Measurements from ENCODE around the gene SOX5.

DNA sequence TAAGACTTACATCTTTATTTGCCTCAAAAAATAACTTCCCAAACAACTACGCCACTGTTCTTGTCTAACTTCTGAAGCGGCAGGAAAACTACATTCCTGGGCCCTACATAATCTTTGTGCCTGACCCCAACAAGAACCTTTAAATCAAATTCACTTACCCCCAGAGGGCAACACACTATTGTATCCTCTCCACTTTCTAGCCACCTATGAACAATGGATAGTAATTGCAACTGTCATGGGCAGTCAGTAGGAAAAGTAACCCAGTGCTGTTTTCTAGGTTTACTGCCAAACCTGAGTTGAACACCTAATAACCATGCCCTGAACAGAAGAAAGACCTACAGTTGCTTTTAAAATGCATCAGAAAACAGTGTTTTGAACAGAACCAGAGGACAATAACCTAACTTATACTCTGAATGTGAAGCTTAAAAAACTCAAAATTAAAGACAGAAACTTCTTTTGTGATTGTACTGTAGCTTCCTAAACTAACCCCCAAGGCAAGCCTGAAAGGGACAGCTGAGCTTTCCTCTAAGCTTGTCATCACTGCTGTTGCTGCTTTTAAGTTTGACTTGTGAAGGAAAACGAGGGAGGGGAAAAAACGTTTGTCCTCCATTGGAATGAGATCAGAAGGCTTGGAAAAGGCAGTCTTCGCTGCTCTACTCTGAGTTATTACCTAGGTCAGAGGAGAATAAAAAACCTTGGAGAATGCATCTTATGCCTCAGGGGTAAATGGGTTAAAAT lies 195.7 kb downstream of the SOX5 start:
- TF ChIP-seq, protein P1, sequence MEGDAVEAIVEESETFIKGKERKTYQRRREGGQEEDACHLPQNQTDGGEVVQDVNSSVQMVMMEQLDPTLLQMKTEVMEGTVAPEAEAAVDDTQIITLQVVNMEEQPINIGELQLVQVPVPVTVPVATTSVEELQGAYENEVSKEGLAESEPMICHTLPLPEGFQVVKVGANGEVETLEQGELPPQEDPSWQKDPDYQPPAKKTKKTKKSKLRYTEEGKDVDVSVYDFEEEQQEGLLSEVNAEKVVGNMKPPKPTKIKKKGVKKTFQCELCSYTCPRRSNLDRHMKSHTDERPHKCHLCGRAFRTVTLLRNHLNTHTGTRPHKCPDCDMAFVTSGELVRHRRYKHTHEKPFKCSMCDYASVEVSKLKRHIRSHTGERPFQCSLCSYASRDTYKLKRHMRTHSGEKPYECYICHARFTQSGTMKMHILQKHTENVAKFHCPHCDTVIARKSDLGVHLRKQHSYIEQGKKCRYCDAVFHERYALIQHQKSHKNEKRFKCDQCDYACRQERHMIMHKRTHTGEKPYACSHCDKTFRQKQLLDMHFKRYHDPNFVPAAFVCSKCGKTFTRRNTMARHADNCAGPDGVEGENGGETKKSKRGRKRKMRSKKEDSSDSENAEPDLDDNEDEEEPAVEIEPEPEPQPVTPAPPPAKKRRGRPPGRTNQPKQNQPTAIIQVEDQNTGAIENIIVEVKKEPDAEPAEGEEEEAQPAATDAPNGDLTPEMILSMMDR (IDR thresholded peaks at IDR 0.05), result no peak
- TF ChIP-seq POLR2A (IDR thresholded peaks at IDR 0.05) (no peak), POLR2AphosphoS5 (IDR thresholded peaks at IDR 0.05; ENCODE audit: insufficient read depth in 1 of 2, low read depth in 1 of 2) (no peak)

Data from vagina (tissue), 2 donors.